HG02623 (cell line): ENCODE data around the gene SUSD4.

Source experiments
- ATAC-seq: cut with Tn5 transposase; IDR thresholded peaks from one replicate; pipeline ENCODE4 v1.9.1; 2021; ENCODE audit warnings: moderate library complexity; ENCODE audit not compliant: unreplicated experiment

The SUSD4 gene

GRCh38 chr1:223331301-223331700, 32.7 kb downstream of the SUSD4 start:
- ATAC-seq = no peak

GRCh38 chr1:223330466-223330865, 33.5 kb downstream of the SUSD4 start:
- ATAC-seq = no peak

- no peak for ATAC-seq
Measured at GRCh38 chr1:223329664-223330415, 34.1 kb downstream of the SUSD4 start.

- ATAC-seq = no peak
Measured at GRCh38 chr1:223329252-223329651, 34.7 kb downstream of the SUSD4 start.

- ATAC-seq = no peak
Measured at GRCh38 chr1:223328566-223328965, 35.4 kb downstream of the SUSD4 start.

GRCh38 chr1:223326776-223327175, 37.2 kb downstream of the SUSD4 start:
- ATAC-seq = no peak

GRCh38 chr1:223323491-223324484, 40.2 kb downstream of the SUSD4 start:
- ATAC-seq = no peak

- ATAC-seq = no peak
Measured at GRCh38 chr1:223322868-223323267, 41.1 kb downstream of the SUSD4 start.

GRCh38 chr1:223320959-223321358, 43.0 kb downstream of the SUSD4 start:
- no peak for ATAC-seq

GRCh38 chr1:223319905-223320580, 43.9 kb downstream of the SUSD4 start:
- no peak for ATAC-seq

- no peak for ATAC-seq
Measured at GRCh38 chr1:223319398-223319797, 44.6 kb downstream of the SUSD4 start.

- ATAC-seq = no peak
Measured at GRCh38 chr1:223316082-223316481, 47.9 kb downstream of the SUSD4 start.

GRCh38 chr1:223315665-223316064, 48.3 kb downstream of the SUSD4 start:
- ATAC-seq = no peak

- ATAC-seq = no peak
Measured at GRCh38 chr1:223313415-223313754, 50.6 kb downstream of the SUSD4 start.

GRCh38 chr1:223312705-223313414, 51.1 kb downstream of the SUSD4 start:
- ATAC-seq = no peak

GRCh38 chr1:223312273-223312672, 51.7 kb downstream of the SUSD4 start:
- no peak for ATAC-seq

- no peak for ATAC-seq
Measured at GRCh38 chr1:223311826-223312225, 52.1 kb downstream of the SUSD4 start.

- no peak for ATAC-seq
Measured at GRCh38 chr1:223308136-223308535, 55.8 kb downstream of the SUSD4 start.

GRCh38 chr1:223307544-223307943, 56.4 kb downstream of the SUSD4 start:
- no peak for ATAC-seq

- ATAC-seq = no peak
Measured at GRCh38 chr1:223304931-223305330, 59.0 kb downstream of the SUSD4 start.

GRCh38 chr1:223301371-223301770, 62.6 kb downstream of the SUSD4 start:
- ATAC-seq = no peak
